RWPE1 (cell line): ENCODE measurements around the gene TPGS2.

ENCODE experiments used
- CTCF ChIA-PET: fragments of 350-600 bp; sonication (Branson Sonifier 250); formaldehyde crosslinking; extraction: SDS; loops from one replicate; lab custom pipeline; 2021; lab: Yijun Ruan, JAX
- POLR2A ChIA-PET: fragments of 400-600 bp; formaldehyde crosslinking; extraction: SDS; loops from one replicate; lab custom pipeline; 2020; ENCODE audit warnings: antibody characterized with exemption; ENCODE audit not compliant: low non-redundant PET; lab: Yijun Ruan, JAX
- DNase-seq: peaks from one replicate; pipeline ENCODE4 v3.0.0; 2012; ENCODE audit warnings: low spot score
- H3K27ac ChIP-seq: fragments of 450-650 bp; 2 replicates; pipeline ENCODE4 v1.5.1; 2017
- CTCF ChIP-seq: fragments of 450-650 bp; conservative IDR thresholded peaks from 2 replicates; pipeline ENCODE4 v1.5.1; 2017; ENCODE audit warnings: low read depth, mild to moderate bottlenecking

The TPGS2 gene

GRCh38 chr18:36759167-36759776, 69.5 kb downstream of the TPGS2 start:
- DNase-seq: no peak
- POLR2A ChIA-PET: no interaction called here
- no peak for TF ChIP-seq CTCF
- CTCF ChIA-PET: interaction anchor here (1.1 kb wide), 1 partner anchor 71 kb away, joined by 3 read pairs; no protein-coding TSS in a partner anchor
- H3K27ac ChIP-seq: no peak overlapping the region

- DNase-seq: no peak
- ChIA-PET CTCF (interaction anchor here (1.1 kb wide), 1 partner anchor 71 kb away, joined by 3 read pairs; no protein-coding TSS in a partner anchor), POLR2A (no interaction called here)
- H3K27ac ChIP-seq: no peak overlapping the region
- no peak for TF ChIP-seq CTCF
These were observed 70.2 kb downstream of the TPGS2 start for GRCh38 chr18:36758623-36759022.

GRCh38 chr18:36757991-36758390, 70.8 kb downstream of the TPGS2 start:
- ChIA-PET CTCF (interaction anchor here (0.6 to 1.1 kb wide), 4 partner anchors 70 to 700 kb away, joined by 3 read pairs; no protein-coding TSS in a partner anchor), POLR2A (no interaction called here)
- H3K27ac ChIP-seq: no peak overlapping the region
- TF ChIP-seq CTCF: no peak
- no peak for DNase-seq

- H3K27ac ChIP-seq: no peak overlapping the region
- POLR2A ChIA-PET: no interaction called here
- CTCF ChIA-PET: interaction anchor here (0.6 to 1.1 kb wide), 4 partner anchors 37 to 701 kb away, joined by 3 read pairs; no protein-coding TSS in a partner anchor
- TF ChIP-seq CTCF: peak; percentile 76
- peak; percentile 53 for DNase-seq
These were observed 71.7 kb downstream of the TPGS2 start for GRCh38 chr18:36757081-36757480.

- ChIA-PET CTCF (no interaction called here), POLR2A (no interaction called here)
- no peak overlapping the region for H3K27ac ChIP-seq
- no peak for TF ChIP-seq CTCF
- DNase-seq: no peak
These were observed 72.6 kb downstream of the TPGS2 start for GRCh38 chr18:36756242-36756641.

GRCh38 chr18:36752929-36753865, 75.6 kb downstream of the TPGS2 start:
- TF ChIP-seq CTCF: no peak
- ChIA-PET POLR2A (no interaction called here), CTCF (no interaction called here)
- H3K27ac ChIP-seq: no peak overlapping the region
- no peak for DNase-seq
